GM12875 (cell line): ENCODE data around the gene DNAAF5.

Experiments
- H3K4me3 ChIP-seq: one replicate; pipeline ENCODE4 v1.5.1; 2011; ENCODE audit warnings: low read depth, low read length, control low read depth
- CTCF ChIP-seq: IDR thresholded peaks from 2 replicates; pipeline ENCODE4 v1.5.1; 2011; ENCODE audit warnings: low read depth, mild to moderate bottlenecking, control low read depth, inconsistent platforms, low read length, moderate library complexity, borderline replicate concordance; ENCODE audit not compliant: insufficient read depth

DNAAF5 gene

DNA sequence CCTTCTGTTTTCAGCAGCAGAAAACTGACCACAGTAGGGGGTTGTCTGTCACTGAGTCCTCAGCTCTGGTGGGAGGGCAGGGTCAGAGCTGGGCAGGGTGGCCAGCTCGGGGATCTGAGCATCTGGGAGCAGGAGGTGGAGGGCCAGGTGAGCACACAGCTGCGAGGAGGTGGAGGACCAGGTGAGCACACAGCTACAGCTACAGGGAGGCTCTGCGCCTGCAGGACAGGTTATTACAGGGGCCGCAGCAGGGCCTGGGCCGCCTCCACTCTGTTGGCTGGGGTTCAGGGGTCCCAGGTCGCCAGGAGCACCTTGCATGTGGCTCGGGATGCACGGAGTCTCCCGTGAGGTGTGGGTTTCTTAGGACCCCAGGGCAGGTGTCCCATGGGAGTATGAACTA lies 53.0 kb downstream of the DNAAF5 start:
- TF ChIP-seq CTCF = no peak
- H3K4me3 ChIP-seq = no peak overlapping the region

DNA sequence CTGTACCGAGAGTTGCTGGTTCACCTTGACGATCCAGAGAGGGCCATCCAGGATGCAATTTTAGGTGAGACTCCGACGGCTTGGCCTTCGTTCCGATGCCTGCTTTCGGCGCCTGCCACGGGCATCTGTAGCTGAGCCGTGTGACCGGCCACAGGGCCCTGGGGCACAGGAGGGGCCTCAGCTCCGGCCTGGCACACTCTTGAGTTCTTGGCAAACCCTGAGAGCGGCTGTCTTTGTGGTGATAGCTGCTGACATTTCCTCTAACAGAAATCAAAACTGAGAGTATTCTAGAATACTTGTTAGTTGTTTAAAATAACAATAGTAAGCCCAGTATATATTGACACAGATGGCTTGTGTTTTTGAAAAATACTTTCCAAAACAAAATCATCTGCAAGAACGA lies 53.6 kb downstream of the DNAAF5 start:
- H3K4me3 ChIP-seq = no peak overlapping the region
- TF ChIP-seq CTCF = no peak

DNA sequence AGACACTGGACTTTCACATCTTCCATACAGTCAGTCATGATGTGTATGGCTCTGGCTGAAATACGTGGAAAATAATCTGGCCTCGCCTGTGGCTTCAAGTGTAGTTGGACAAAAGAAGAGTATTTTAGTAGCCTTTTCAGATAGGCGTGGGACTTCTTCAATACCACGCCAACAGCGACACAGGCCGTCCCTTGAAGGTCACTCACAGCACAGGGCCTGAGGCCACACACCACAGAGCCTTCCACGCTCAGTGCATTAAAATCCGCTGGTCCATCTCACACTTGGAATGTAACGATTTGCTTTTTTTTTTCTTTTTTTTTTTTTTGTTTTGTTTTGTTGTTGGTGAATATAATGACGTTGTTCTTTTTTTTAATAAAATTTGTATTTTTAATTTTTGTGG lies 54.0 kb downstream of the DNAAF5 start:
- no peak for TF ChIP-seq CTCF

DNA sequence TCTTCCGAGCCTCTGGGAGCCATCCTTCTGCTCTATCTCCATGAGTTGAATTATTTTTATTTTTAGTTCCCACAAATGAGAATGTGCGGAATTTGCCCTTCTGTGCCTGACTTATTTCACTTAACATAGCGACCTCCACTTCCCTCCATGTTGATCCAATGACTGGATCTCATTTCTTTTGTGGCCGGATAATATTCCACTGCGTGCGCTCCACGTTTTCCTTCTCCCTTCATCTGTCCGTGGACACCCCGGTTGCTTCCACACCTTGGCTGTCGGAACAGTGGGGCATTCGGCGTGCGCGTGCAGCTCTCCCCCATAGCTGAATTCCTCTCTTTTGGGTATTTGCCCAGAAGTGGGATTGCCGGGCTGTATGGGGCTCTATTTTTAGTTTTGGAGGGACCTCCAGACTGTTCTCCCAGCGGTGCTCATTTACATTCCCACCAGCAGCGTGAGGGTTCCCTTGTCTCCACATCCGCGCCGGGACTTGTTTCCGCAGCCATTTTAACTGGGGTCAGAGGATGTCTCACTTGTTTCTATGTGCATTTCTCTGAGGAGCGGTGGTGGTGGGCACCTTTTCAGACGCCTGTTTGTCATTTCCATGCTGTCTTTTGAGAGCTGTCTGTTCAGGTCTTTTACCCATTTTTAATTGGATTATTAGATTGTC lies 54.8 kb downstream of the DNAAF5 start:
- TF ChIP-seq CTCF = no peak
- no peak overlapping the region for H3K4me3 ChIP-seq

More for the DNA sequence above, 54.0 kb downstream of the DNAAF5 start:
- no peak overlapping the region for H3K4me3 ChIP-seq

DNA sequence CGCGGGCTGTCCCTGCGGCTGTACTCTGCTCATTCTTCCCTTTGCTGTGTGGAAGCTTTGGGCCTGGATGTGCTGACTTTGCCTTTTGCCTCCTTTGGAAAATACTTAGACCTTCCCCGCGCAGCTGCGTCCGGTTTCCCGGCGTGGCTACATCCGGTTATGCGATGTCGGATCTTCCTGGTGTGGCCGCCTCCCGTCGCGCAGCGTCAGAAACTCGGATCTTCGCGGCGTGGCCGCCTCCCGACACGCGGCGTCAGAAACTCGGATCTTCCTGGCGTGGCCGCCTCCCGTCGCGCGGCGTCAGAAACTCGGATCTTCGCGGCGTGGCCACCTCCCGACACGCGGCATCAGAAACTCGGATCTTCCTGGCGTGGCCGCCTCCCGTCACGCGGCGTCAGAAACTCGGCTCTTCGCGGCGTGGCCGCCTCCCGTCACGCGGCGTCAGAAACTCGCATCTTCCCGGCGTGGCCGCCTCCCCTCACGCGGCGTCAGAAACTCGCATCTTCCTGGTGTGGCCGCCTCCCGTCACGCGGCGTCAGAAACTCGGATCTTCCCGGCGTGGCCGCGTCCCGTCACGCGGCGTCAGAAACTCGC lies 55.5 kb downstream of the DNAAF5 start:
- H3K4me3 ChIP-seq = no peak overlapping the region
- no peak for TF ChIP-seq CTCF

GRCh38 chr7:782718-783449 lies 56.4 kb downstream of the DNAAF5 start:
- no peak overlapping the region for H3K4me3 ChIP-seq
- no peak for TF ChIP-seq CTCF
